BJ (cell line): Measurements from ENCODE around the gene PLEKHA5. TPM values are rescaled to one million over a fixed set of nuclear protein-coding genes. Genes with fewer than 3 reads are reported as not detected.

Source experiments
- CTCF ChIA-PET: fragments of 350-600 bp; formaldehyde crosslinking; extraction: SDS; loops from one replicate; lab custom pipeline; 2021; ENCODE audit warnings: antibody characterized with exemption, inconsistent platforms; lab: Yijun Ruan, JAX
- POLR2A ChIA-PET: fragments of 300-600 bp; sonication (Branson Sonifier 250); formaldehyde crosslinking; extraction: SDS; loops from one replicate; lab custom pipeline; 2021; ENCODE audit warnings: antibody characterized with exemption; lab: Charles Lee
- DNase-seq: peaks from one replicate; pipeline ENCODE4 v3.0.0-alpha.2; 2011; ENCODE audit warnings: low read depth
- H3K27me3 ChIP-seq: 2 replicates; pipeline ENCODE4 v1.6.0; 2011; ENCODE audit warnings: low read length; ENCODE audit not compliant: control insufficient read depth, insufficient read depth
- H3K36me3 ChIP-seq: 2 replicates; pipeline ENCODE4 v1.5.1; 2011; ENCODE audit warnings: low read length; ENCODE audit not compliant: control insufficient read depth, insufficient read depth
- H3K4me3 ChIP-seq: 2 replicates; pipeline ENCODE4 v1.5.1; 2011; ENCODE audit warnings: low read depth, mild to moderate bottlenecking, control low read depth, low read length
- polyA plus RNA-seq: library from polyadenylated mRNA; depleted of rRNA; stranded (reverse); fragments of >200 nt; gene quantifications from 2 replicates; pipeline ENCODE4 v1.2.3, GENCODE V29; 2011
- TF ChIP-seq, protein P1 (sequence below): IDR thresholded peaks from 2 replicates; pipeline ENCODE4 v1.5.1; 2011; ENCODE audit warnings: low read depth, mild to moderate bottlenecking, control low read depth, inconsistent platforms, low read length, moderate library complexity; ENCODE audit not compliant: insufficient read depth

The PLEKHA5 gene
- polyA plus RNA-seq, 1 experiment: 5.8 TPM

DNA sequence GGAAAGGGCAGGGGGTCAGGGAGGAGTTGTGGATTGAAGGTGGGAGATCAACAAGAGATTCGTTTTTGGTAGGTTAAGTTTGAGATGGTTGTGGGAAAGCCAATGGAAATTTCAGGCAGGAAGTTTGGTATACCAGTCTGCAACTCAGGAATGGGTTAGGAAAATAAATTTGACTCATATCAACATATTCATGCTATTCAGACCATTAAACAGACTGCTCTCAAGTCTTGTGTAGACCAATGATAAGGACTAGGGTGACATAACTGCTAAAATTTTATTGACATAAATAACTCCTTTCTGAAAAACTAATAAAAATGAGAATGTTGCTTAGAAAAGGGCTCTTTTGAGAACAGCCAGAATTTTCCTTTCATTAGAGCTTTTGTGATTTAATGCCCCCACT, 60.0 kb downstream of the PLEKHA5 start:
- ChIA-PET CTCF (interaction anchor here (1.2 kb wide), 1 partner anchor 10 kb away, joined by 3 read pairs; no protein-coding TSS in a partner anchor), POLR2A (no interaction called here)
- DNase-seq: no peak
- Histone ChIP-seq H3K4me3 (no peak overlapping the region), H3K36me3 (no peaks in the 10 kb centered on the region), H3K27me3 (no peaks in the 10 kb centered on the region)
- TF ChIP-seq, protein P1, sequence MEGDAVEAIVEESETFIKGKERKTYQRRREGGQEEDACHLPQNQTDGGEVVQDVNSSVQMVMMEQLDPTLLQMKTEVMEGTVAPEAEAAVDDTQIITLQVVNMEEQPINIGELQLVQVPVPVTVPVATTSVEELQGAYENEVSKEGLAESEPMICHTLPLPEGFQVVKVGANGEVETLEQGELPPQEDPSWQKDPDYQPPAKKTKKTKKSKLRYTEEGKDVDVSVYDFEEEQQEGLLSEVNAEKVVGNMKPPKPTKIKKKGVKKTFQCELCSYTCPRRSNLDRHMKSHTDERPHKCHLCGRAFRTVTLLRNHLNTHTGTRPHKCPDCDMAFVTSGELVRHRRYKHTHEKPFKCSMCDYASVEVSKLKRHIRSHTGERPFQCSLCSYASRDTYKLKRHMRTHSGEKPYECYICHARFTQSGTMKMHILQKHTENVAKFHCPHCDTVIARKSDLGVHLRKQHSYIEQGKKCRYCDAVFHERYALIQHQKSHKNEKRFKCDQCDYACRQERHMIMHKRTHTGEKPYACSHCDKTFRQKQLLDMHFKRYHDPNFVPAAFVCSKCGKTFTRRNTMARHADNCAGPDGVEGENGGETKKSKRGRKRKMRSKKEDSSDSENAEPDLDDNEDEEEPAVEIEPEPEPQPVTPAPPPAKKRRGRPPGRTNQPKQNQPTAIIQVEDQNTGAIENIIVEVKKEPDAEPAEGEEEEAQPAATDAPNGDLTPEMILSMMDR: no peak

DNA sequence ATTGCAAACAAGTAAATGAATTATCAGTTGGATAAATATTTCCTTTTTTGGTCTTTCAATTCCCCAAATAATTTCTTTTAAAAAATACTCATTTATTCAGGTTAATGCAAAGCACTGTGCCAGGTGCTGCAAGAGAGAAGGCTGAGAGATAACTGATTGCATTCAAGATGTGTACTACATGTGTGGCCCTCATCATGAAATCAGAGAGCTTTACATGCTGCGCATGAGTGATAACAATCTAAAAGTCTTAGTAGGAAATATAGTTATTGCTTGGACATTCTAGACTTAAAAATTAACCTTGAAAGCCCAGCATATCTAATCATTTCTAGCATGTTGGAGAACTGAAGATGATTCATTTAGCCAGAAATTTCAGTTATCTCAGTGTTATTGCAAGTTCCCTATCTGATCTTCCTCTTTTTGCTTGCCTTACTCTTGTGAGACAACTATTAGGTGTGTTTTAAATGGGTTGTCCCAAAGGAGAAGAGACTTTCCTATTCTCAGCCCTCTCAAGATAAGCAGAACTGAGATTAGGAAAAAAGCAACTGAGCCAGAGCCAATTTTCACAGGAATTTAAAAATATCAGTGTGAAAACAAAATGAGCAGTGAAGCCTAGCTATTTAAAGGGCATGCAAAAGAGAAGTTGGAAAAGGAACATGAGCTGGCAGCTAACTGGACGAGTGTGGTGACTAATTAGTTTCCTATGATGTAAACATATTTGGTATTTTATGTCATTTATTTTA, 60.9 kb downstream of the PLEKHA5 start:
- DNase-seq: no peak
- POLR2A ChIA-PET: no interaction called here
- Histone ChIP-seq H3K27me3 (no peaks in the 10 kb centered on the region), H3K36me3 (no peaks in the 10 kb centered on the region), H3K4me3 (no peak overlapping the region)
- CTCF ChIA-PET: interaction anchor here (1.2 kb wide), 1 partner anchor 9 kb away, joined by 3 read pairs; no protein-coding TSS in a partner anchor
- TF ChIP-seq, protein P1: no peak

DNA sequence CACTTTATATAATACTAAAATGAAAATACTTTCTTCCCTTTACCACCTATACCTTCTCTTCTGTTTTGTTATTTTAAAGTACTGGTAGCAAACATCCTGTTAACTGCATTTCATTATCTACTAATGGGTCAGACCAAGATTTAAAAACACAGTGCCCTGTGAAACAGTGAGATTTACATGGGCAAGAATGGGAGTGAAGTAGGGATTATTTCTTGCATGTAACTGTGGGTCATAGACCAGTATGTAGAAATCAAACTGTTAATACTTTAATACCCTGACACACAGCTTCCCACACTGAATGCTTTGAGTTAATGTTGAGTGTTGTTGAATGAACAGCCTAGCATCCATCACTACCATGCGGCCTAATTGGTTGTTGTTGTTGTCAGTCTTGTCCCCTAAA, 61.6 kb downstream of the PLEKHA5 start:
- ChIA-PET POLR2A (no interaction called here), CTCF (interaction anchor here (0.8 kb wide), 1 partner anchor 872 kb away, joined by 3 read pairs; no protein-coding TSS in a partner anchor)
- no peak for DNase-seq
- H3K36me3 ChIP-seq: no peaks in the 10 kb centered on the region
- TF ChIP-seq, protein P1: no peak
- H3K27me3 ChIP-seq: no peaks in the 10 kb centered on the region
- no peak overlapping the region for H3K4me3 ChIP-seq

DNA sequence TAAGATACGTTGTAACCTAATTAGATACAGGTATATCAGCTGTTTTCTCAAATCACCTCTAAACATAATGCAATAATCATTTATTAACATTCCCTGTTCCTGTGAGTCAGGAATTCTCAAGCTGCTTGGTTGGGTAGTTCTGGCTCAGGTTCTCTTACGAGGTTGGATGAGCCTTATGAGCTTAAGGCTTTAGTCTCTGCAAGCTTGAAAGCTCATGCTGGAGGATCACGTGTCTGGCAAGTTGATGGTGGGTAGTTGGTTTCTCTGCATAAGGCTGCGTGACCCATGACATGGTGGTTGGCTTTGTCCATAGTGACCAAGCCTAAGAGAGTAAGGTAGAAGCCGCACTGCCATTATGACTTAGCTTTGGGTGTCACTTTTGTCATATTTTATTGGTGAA, 62.0 kb downstream of the PLEKHA5 start:
- no peak for DNase-seq
- Histone ChIP-seq H3K27me3 (no peaks in the 10 kb centered on the region), H3K36me3 (no peaks in the 10 kb centered on the region), H3K4me3 (no peak overlapping the region)
- ChIA-PET CTCF (interaction anchor here (0.8 kb wide), 1 partner anchor 872 kb away, joined by 3 read pairs; no protein-coding TSS in a partner anchor), POLR2A (no interaction called here)
- TF ChIP-seq, protein P1: no peak

DNA sequence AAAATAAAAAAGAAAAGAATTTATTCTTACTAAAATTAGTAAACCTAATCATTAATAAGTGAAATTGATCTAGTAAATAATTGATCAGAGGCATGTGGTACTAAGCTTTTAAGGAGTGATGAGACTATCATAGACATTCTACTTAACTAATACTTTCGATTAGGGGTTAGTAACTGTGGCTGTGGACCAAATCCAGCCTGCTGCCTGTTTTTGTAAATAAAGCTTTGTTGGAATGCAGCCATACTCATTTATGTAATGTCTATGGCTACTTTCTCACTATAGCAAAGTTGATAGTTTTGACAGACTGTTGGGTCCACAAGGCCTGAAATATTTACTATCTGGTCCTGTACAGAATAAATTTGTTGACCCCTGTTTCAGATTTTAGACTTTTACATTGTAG, 63.2 kb downstream of the PLEKHA5 start:
- CTCF ChIA-PET: interaction anchor here (0.8 kb wide), 1 partner anchor 64 kb away, joined by 3 read pairs; no protein-coding TSS in a partner anchor
- no peak for DNase-seq
- Histone ChIP-seq H3K27me3 (no peaks in the 10 kb centered on the region), H3K4me3 (no peak overlapping the region), H3K36me3 (no peaks in the 10 kb centered on the region)
- TF ChIP-seq, protein P1: no peak
- POLR2A ChIA-PET: no interaction called here
